ENCODE results near the gene PGBD1.

DNA sequence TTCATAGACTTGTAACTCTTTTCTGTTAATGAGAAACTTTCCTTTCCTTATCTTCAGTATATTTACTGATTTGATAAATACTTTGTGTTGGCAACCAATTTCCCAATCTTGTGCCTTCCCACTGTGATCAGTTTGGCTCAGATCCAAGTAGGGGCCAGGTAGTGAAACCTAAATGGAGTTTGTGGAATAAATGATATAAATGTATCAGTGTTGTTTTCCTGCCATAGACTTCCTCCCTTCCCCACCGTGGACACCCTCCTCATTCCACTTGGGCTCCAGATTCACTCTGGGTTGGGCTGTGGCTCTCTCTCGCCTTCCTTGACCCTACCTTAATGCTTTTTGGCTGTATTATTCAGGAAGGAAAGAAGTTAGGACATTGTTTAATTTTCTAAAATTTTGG lies 69.7 kb downstream of the PGBD1 start:
- TF ChIP-seq TAF1 (IDR thresholded peaks at IDR 0.05; ENCODE audit: borderline replicate concordance, insufficient read depth, low read length): no peak
- TF ChIP-seq, protein P1, sequence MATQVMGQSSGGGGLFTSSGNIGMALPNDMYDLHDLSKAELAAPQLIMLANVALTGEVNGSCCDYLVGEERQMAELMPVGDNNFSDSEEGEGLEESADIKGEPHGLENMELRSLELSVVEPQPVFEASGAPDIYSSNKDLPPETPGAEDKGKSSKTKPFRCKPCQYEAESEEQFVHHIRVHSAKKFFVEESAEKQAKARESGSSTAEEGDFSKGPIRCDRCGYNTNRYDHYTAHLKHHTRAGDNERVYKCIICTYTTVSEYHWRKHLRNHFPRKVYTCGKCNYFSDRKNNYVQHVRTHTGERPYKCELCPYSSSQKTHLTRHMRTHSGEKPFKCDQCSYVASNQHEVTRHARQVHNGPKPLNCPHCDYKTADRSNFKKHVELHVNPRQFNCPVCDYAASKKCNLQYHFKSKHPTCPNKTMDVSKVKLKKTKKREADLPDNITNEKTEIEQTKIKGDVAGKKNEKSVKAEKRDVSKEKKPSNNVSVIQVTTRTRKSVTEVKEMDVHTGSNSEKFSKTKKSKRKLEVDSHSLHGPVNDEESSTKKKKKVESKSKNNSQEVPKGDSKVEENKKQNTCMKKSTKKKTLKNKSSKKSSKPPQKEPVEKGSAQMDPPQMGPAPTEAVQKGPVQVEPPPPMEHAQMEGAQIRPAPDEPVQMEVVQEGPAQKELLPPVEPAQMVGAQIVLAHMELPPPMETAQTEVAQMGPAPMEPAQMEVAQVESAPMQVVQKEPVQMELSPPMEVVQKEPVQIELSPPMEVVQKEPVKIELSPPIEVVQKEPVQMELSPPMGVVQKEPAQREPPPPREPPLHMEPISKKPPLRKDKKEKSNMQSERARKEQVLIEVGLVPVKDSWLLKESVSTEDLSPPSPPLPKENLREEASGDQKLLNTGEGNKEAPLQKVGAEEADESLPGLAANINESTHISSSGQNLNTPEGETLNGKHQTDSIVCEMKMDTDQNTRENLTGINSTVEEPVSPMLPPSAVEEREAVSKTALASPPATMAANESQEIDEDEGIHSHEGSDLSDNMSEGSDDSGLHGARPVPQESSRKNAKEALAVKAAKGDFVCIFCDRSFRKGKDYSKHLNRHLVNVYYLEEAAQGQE (IDR thresholded peaks at IDR 0.05; ENCODE audit: insufficient read depth in 1 of 2, low read depth in 2 of 2, low read length in 2 of 2): no peak
- TF ChIP-seq POLR2AphosphoS5 (IDR thresholded peaks at IDR 0.05; ENCODE audit: low read depth, low read length): no peak

All from PFSK-1 (cell line).